GM18951 (cell line): ENCODE results near the gene SLFN14.

Experiments
- POLR2A ChIP-seq: IDR thresholded peaks from 4 replicates; pipeline ENCODE4 v1.6.1; 2011; ENCODE audit warnings: mild to moderate bottlenecking; ENCODE audit not compliant: insufficient read length, insufficient read depth; ENCODE audit errors: extremely low read depth
- in situ Hi-C: fragments of 300-500 bp; cut with MboI; formaldehyde crosslinking; loops from one replicate; pipeline ENCODE4 v1.12.0; 2022; ENCODE audit warnings: low sequenced_read_pairs, mixed read lengths, inconsistent platforms; ENCODE audit not compliant: unreplicated experiment

SLFN14 gene

GRCh38 chr17:35560703-35561102 lies at the start of gene SLFN14:
TSS of gene SLFN14 (minus strand) at chr17:35560819. CDS start at chr17:35558062, 2,757 bp downstream.
- in situ Hi-C loops, result no loop called here
- TF ChIP-seq POLR2A, result no peak

DNA sequence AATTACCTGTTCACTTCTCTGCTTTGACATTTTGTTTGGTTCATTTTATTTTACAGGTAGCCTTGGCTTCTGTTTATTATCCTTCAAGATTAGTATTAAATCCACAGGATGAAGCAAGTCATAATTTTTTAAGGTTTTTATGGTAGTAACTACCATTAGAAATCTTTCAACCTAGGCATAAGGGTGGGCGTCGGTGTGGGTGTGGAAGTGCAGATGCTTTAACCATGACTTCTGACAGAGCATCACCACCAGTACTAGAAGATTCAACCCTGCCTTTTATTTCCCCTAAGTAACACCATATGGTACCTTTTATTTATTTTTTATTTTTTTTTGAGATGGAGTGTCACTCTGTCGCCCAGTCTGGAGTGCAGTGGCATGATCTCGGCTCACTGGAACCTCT lies 49.2 kb upstream of the SLFN14 start:
- in situ Hi-C loops, result loop anchor here (10.0 kb wide), 1 partner anchor 135 kb away; no protein-coding TSS in a partner anchor
- TF ChIP-seq POLR2A, result no peak

DNA sequence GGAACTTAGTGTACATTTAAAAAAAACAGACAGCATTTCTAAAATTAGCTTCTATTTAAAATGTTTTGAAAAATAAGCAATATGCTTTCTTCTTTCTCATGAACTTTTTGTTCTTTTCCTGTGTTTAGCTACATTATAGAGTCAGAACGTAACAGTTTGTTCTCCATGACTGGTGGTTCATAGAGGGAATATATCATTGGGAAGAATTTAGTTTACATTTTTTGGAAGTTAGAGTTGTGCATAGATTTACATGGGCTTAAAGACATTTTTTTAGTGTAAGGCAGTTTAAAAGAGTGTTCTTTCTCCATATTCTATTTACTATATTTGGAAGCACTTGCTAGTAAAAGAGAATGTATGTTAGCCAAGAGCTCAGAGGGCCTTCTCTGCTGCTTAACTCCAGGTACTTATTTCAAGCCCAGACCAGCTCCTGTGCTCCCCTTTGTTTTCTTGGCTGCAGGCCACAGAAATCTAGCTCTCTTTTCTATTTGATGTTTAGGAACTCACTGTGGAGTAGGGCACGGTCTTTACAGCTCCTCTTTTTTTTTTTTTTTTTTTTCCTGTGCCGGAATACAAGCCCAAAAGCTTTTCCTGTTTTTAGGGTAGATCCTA lies 46.7 kb upstream of the SLFN14 start:
- no peak for TF ChIP-seq POLR2A
- in situ Hi-C loops, result loop anchor here (10.0 kb wide), 1 partner anchor 137 kb away; no protein-coding TSS in a partner anchor

- in situ Hi-C loops, result loop anchor here (10.0 kb wide), 1 partner anchor 139 kb away; no protein-coding TSS in a partner anchor
- TF ChIP-seq POLR2A, result no peak
Observed at GRCh38 chr17:35605678-35606077, 45.1 kb upstream of the SLFN14 start.

DNA sequence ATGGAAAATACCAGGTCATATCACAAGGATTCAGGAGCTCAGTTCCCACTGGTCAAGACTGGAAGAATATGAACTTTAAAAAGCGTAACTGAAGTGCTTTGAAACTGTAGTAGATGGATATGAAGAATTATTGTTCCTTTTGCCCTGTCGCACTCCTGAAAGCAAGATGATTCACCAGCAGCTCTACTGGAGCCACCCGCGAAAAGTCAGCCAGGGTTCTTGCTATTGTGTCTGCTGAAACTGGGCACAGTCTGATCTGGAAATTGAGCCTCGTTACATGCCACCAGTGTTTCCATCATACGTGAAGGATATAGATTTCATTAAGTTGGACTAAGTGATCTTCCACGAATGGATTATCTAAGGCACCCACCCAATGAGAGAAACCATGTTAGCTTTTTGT lies 43.1 kb upstream of the SLFN14 start:
- TF ChIP-seq POLR2A, result no peak

GRCh38 chr17:35597604-35598003 lies 37.0 kb upstream of the SLFN14 start:
- in situ Hi-C loops, result no loop called here
- no peak for TF ChIP-seq POLR2A

More for the DNA sequence above, 43.1 kb upstream of the SLFN14 start:
- in situ Hi-C loops, result loop anchor here (10.0 kb wide), 1 partner anchor 141 kb away; no protein-coding TSS in a partner anchor

GRCh38 chr17:35596530-35597233 lies 36.1 kb upstream of the SLFN14 start:
- in situ Hi-C loops, result no loop called here
- TF ChIP-seq POLR2A, result no peak

DNA sequence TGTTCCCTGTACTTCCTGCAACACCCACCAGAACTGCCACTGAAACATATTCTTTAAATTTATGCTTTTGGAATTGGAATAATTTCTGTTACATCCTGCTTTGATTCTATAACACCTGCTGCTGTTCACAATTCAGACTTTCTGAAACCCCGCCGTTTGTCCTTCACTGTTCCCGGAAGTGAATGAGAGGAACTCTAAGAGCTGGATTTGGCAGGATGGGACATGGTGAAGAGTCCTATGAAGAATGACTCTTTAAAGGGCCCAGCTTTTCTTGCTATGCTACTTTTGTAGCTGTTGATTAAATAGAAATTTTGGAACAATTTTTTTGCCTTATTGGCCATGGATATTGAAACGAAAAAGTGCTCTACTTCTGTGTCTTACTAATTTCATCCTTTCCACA lies 35.5 kb upstream of the SLFN14 start:
- in situ Hi-C loops, result no loop called here
- no peak for TF ChIP-seq POLR2A

GRCh38 chr17:35588196-35588920 lies 27.7 kb upstream of the SLFN14 start:
- in situ Hi-C loops, result no loop called here
- TF ChIP-seq POLR2A, result no peak

DNA sequence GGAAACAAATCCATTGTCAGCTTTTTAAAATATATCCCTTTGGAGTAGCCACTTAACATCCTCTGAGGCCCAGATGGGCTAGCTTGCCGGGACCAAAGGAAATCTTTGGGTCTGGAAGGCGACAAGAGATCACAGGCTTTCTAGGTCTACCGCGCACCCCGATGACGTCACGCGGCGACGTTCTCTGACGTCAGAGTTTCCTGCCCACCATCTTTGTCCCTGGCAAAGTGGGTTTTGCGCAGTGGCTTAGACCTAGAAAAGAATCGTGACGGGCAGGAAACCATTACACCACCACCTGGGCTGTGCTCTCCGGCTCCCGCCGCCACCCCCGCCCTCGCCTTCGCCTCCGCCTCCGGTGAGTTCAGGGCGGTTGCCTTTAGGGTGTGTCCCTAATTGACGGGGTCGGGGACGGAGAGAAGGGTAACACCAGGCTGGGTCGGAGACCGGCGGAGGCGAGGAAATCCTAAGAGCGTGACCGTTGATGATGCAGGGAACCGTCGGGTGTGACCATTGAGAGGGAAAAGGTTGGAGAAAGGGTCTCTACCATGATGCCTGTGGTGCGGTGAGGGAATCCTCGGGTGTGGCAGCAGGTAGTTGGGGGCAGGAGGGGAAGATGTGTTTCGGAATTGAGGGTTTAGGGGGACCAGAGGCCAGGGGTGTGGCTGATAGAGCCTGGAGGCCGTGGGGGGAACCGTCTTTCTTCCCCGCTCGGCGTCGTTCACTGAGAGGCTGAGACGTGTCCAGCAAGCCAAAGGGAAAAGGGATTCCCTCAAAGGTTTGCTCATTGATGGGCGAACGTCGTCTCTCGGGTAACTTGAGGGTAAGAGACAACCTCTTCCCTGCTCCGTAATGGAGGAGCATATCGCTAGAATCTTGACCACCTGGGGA lies 26.7 kb upstream of the SLFN14 start, which contains the start of gene AP2B1:
Gene AP2B1, plus strand, starts transcription at position 249 of the 888 bp plus-strand sequence. CDS start 6,709 bp downstream, outside the sequence.
- peak; percentile 58 for TF ChIP-seq POLR2A
- in situ Hi-C loops, result no loop called here

- no peak for TF ChIP-seq POLR2A
- in situ Hi-C loops, result no loop called here
Observed at GRCh38 chr17:35586569-35587073, 26.0 kb upstream of the SLFN14 start.

DNA sequence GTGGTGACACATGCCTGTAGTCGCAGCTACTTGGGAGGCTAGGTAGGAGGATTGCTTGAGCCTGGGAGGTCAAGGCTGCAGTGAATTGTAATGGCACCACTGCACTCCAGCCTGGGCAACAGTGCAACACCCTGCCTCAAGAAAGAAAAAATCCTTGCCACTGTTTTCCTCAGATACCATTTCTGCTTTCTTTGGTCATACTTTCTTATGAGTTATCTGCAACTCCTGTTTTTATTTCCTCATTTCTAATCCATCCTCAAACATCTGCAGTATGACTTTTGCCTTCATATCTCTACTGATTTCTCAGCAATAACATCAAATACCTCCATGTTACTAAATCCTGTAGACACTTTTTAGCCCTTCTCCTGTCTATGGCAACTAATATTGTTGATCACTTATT lies 23.4 kb upstream of the SLFN14 start:
- in situ Hi-C loops, result no loop called here
- no peak for TF ChIP-seq POLR2A

- in situ Hi-C loops, result no loop called here
- no peak for TF ChIP-seq POLR2A
Observed at GRCh38 chr17:35578929-35579432, 18.4 kb upstream of the SLFN14 start.
